GM21390 (cell line): ENCODE measurements around the gene DMC1.
"Not testable (repeated sequence)": the region's sequence is repeated elsewhere in the genome, so short reads cannot be mapped to it uniquely, and the experiment has no call there.

Experiments
- ATAC-seq: cut with Tn5 transposase; IDR thresholded peaks from one replicate; pipeline ENCODE4 v1.9.1; 2021; ENCODE audit not compliant: unreplicated experiment

DMC1 gene

GRCh38 chr22:38470179-38470578 lies 99.8 kb downstream of the DMC1 start:
- ATAC-seq, result not testable (repeated sequence)

GRCh38 chr22:38469306-38469781 lies 100.6 kb downstream of the DMC1 start:
- no peak for ATAC-seq
